CD4-positive, CD25-positive, alpha-beta regulatory T cell (primary cell): ENCODE data around the gene APMAP. TPM values are rescaled to one million over a fixed set of nuclear protein-coding genes. Genes with fewer than 3 reads are reported as not detected.
"Not testable (repeated sequence)": the region's sequence is repeated elsewhere in the genome, so short reads cannot be mapped to it uniquely, and the experiment has no call there.

ENCODE experiments used
- ATAC-seq, 2 donors: fragments of 150-1000 bp; cut with Tn5 transposase; one replicate each; pipeline ENCODE4 v1.10.0; 2021; ENCODE audit warnings: low read depth in 2 of 2, moderate number of reproducible peaks in 2 of 2, moderate library complexity in 1 of 2
- DNase-seq, 3 donors: peaks; one replicate each; pipeline versions ENCODE4 v3.0.0 to v3.0.0-alpha.2; 2012 to 2022; ENCODE audit warnings: mixed read lengths in 1 of 3
- H3K27ac ChIP-seq: one replicate; pipeline ENCODE4 v1.7.0; 2013; ENCODE audit warnings: mild to moderate bottlenecking, low read length; ENCODE audit not compliant: insufficient read depth, poor library complexity, severe bottlenecking
- H3K27me3 ChIP-seq: one replicate; pipeline ENCODE4 v1.7.0; 2013; ENCODE audit warnings: low read length; ENCODE audit not compliant: control insufficient read depth, insufficient read depth
- H3K36me3 ChIP-seq: one replicate; pipeline ENCODE4 v1.7.0; 2013; ENCODE audit warnings: mild to moderate bottlenecking, low read length, moderate library complexity; ENCODE audit not compliant: control insufficient read depth, insufficient read depth
- H3K4me1 ChIP-seq: 2 replicates; pipeline ENCODE4 v1.7.0; 2013; ENCODE audit warnings: mild to moderate bottlenecking, low read length; ENCODE audit not compliant: insufficient read depth, control insufficient read depth, poor library complexity, severe bottlenecking
- H3K4me3 ChIP-seq: one replicate; pipeline ENCODE4 v1.7.0; 2013; ENCODE audit warnings: low read depth, mild to moderate bottlenecking, low read length, moderate library complexity
- H3K9me3 ChIP-seq, 2 experiments: 1 replicate in 1 of 2; 2 replicates in 1 of 2; pipeline ENCODE4 v1.7.0; 2013; ENCODE audit warnings: low read length in 2 of 2, mild to moderate bottlenecking in 1 of 2, moderate library complexity in 1 of 2; ENCODE audit not compliant: control insufficient read depth in 2 of 2
- H3K27ac Mint-ChIP-seq, 3 donors: one replicate each; pipeline ENCODE4 v1.8.0; 2020 to 2022; ENCODE audit warnings: mild to moderate bottlenecking in 3 of 3, mixed read lengths in 3 of 3, moderate library complexity in 2 of 3
- H3K27me3 Mint-ChIP-seq: one replicate; pipeline ENCODE4 v1.8.0; 2022; ENCODE audit warnings: mild to moderate bottlenecking, mixed read lengths
- H3K36me3 Mint-ChIP-seq: one replicate; pipeline ENCODE4 v1.8.0; 2020; ENCODE audit warnings: mixed read lengths
- H3K4me1 Mint-ChIP-seq, 4 donors: one replicate each; pipeline ENCODE4 v1.8.0; 2020 to 2022; ENCODE audit warnings: mixed read lengths in 4 of 4, mild to moderate bottlenecking in 1 of 4
- H3K4me3 Mint-ChIP-seq, 4 donors: one replicate each; pipeline ENCODE4 v1.8.0; 2020 to 2022; ENCODE audit warnings: mild to moderate bottlenecking in 4 of 4, mixed read lengths in 4 of 4, moderate library complexity in 3 of 4
- H3K9me3 Mint-ChIP-seq, 7 donors: one replicate each; pipeline ENCODE4 v1.8.0; 2020 to 2022; ENCODE audit warnings: mixed read lengths in 7 of 7, mild to moderate bottlenecking in 3 of 7, moderate library complexity in 2 of 7
- polyA plus RNA-seq, 4 donors: library from polyadenylated mRNA; unstranded; fragments of 300-500 nt; fragmentation: Illumina TruSeq; gene quantifications; one replicate each; pipeline ENCODE4 v1.2.3, GENCODE V29; 2021
- total RNA-seq: library from RNA; stranded (reverse); gene quantifications from one replicate; pipeline ENCODE4 v1.2.3, GENCODE V29; 2022

APMAP gene
- total and polyA plus RNA-seq, 5 donors from 2014 or later: 28.2 to 83.2 (median 69.2) TPM

DNA sequence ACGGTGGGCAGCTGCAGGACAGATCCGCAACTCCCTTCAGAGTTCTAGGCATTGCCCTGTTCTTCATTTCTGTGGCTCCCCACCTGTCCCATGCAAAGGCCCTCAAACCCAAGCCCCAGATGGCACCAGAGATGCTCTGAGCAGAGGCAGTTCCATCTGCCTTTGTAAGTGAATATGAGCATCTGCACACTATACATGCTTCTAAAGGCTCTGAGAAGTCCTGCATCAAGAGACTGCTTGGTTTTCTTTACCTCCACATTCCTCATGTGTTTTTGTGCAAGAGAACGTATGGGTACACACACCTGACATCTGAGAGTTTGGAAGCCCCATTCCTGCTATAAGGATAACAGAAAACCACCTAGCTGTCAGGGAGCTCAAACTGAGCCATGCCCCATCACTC lies 57.8 kb downstream of the APMAP start:
- H3K27ac Mint-ChIP-seq: peak overlapping the region in 2 of 3 donors; percentile 20 to 74
- H3K27ac ChIP-seq: no peak overlapping the region

DNA sequence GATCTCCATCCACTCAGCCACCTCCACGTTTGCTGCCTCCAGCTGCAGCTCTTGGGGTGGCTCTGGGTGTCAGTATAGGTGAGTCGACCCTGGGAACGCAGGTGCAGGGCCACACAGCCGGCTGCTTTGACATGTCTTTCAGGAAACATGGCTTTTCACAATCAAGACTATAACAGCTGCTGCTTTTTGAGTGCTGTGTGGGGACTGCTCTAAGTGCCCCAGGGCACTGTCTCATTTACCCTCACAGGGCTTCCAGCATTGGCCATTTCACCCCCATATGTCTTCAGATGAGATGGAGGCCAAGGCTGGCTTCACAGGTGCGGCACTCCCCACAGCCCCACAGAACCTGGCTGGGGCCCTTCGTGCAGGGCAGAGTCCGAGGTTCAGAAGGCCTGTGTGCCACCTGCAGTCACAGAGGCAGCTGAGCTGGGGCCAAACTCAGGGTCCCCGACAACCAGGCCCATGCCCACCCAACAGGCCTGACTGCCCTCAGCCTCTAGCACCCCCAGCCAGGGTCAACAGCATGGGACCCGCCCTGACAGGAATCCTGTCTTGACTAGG lies 58.4 kb downstream of the APMAP start:
- DNase-seq (no peak), ATAC-seq (no peak)
- Histone ChIP-seq H3K4me1 (peaks cover 21% of the 10 kb centered on the region), H3K36me3 (no peaks in the 10 kb centered on the region), H3K9me3 (no peaks in the 10 kb centered on the region), H3K4me3 (no peak overlapping the region), H3K27me3 (no peaks in the 10 kb centered on the region), H3K27ac (no peak overlapping the region)
- H3K4me1 Mint-ChIP-seq: peaks cover 12 to 36% (median 28%) of the 10 kb centered on the region in 4 donors
- peaks cover 0 to 2% (median 0%) of the 10 kb centered on the region in 7 donors for H3K9me3 Mint-ChIP-seq
- H3K36me3 Mint-ChIP-seq: no peaks in the 10 kb centered on the region
- H3K27me3 Mint-ChIP-seq: no peaks in the 10 kb centered on the region
- H3K27ac Mint-ChIP-seq: no peak overlapping the region
- H3K4me3 Mint-ChIP-seq: no peak overlapping the region

More for the DNA sequence above, 57.8 kb downstream of the APMAP start:
- Histone ChIP-seq H3K4me3 (no peak overlapping the region), H3K36me3 (no peaks in the 10 kb centered on the region), H3K4me1 (peaks cover 21% of the 10 kb centered on the region), H3K27me3 (no peaks in the 10 kb centered on the region), H3K9me3 (no peaks in the 10 kb centered on the region)
- Mint-ChIP-seq H3K27me3 (no peaks in the 10 kb centered on the region), H3K36me3 (no peaks in the 10 kb centered on the region), H3K4me3 (no peak overlapping the region), H3K4me1 (peaks cover 12 to 36% (median 28%) of the 10 kb centered on the region in 4 donors), H3K9me3 (peaks cover 0 to 2% (median 0%) of the 10 kb centered on the region in 7 donors)
- DNase-seq (no peak), ATAC-seq (no peak)

- Histone ChIP-seq H3K36me3 (no peaks in the 10 kb centered on the region), H3K27ac (no peak overlapping the region), H3K27me3 (no peaks in the 10 kb centered on the region), H3K4me1 (peaks cover 21% of the 10 kb centered on the region), H3K9me3 (no peaks in the 10 kb centered on the region), H3K4me3 (no peak overlapping the region)
- peaks cover 0 to 2% (median 0%) of the 10 kb centered on the region in 7 donors for H3K9me3 Mint-ChIP-seq
- DNase-seq (no peak), ATAC-seq (no peak)
- H3K4me3 Mint-ChIP-seq: no peak overlapping the region
- H3K27me3 Mint-ChIP-seq: no peaks in the 10 kb centered on the region
- H3K36me3 Mint-ChIP-seq: no peaks in the 10 kb centered on the region
- peak overlapping the region in 2 of 3 donors; percentile 5 to 36 for H3K27ac Mint-ChIP-seq
- peaks cover 12 to 35% (median 28%) of the 10 kb centered on the region in 4 donors for H3K4me1 Mint-ChIP-seq
These were observed 59.2 kb downstream of the APMAP start for GRCh38 chr20:24933266-24933908.

- not testable (repeated sequence) for H3K36me3 ChIP-seq, H3K27ac ChIP-seq, H3K36me3 Mint-ChIP-seq, H3K9me3 ChIP-seq, H3K27me3 Mint-ChIP-seq, H3K9me3 Mint-ChIP-seq, ATAC-seq, H3K27me3 ChIP-seq
- DNase-seq: peak in 1 of 3 donors; percentile 25
- peak overlapping the region; percentile 61 for H3K4me3 ChIP-seq
- Mint-ChIP-seq H3K27ac (peak overlapping the region; percentile 37 to 89 (median 80)), H3K4me1 (peaks cover 12 to 32% (median 28%) of the 10 kb centered on the region in 4 donors), H3K4me3 (peak overlapping the region in 3 of 4 donors; percentile 9 to 28 (median 13))
- peaks cover 21% of the 10 kb centered on the region for H3K4me1 ChIP-seq
These were observed 60.7 kb downstream of the APMAP start for GRCh38 chr20:24931893-24932292.

DNA sequence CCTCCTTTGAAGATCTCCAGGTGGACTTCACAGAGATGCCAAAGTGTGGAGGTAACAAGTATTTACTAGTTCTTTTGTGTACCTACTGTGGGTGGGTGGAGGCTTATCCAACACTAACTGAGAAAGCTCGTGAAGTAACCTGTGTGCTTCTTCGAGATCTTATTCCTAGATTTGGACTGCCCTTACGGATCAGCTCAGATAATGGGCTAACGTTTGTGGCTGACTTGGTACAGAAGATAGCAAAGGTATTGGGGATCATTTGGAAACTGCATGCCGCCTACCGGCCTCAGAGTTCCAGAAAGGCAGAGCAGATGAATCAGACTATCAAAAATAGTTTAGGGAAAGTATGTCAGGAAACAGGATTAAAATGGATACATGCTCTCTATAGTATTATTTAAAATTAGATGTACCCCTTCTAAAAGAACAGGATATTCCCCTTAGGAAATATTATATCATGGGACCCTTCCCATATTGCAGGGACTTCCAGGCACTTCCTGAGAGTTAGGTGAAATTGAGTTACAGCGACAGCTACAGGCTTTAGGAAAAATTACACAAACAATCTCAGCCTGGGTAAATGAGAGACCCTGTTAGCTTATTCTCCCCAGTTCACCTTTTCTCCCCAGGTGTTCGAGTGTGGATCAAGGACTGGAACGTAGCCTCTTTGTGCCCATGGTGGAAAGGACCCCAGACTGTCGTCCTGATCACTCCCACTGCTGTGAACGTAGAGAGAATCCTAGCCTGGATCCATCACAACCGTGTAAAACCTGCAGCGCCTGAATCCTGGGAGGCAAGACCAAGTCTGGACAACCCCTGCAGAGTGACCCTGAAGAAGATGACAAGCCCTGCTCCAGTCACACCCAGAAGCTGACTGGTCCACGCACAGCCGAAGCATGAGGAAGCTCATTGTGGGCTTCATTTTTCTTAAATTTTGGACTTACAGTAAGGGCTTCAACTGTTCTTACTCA lies 61.5 kb downstream of the APMAP start:
- not testable (repeated sequence) for H3K9me3 ChIP-seq, H3K27me3 ChIP-seq, H3K36me3 ChIP-seq, H3K9me3 Mint-ChIP-seq, H3K27me3 Mint-ChIP-seq, H3K27ac ChIP-seq, DNase-seq, H3K36me3 Mint-ChIP-seq, ATAC-seq
- Mint-ChIP-seq H3K4me3 (peak overlapping the region in 3 of 4 donors; percentile 13 to 50 (median 19)), H3K4me1 (peaks cover 12 to 32% (median 28%) of the 10 kb centered on the region in 4 donors), H3K27ac (peak overlapping the region; percentile 76 to 89 (median 80))
- Histone ChIP-seq H3K4me1 (peaks cover 21% of the 10 kb centered on the region), H3K4me3 (peak overlapping the region; percentile 61)

GRCh38 chr20:24929867-24930723 lies 62.5 kb downstream of the APMAP start:
- not testable (repeated sequence) for ATAC-seq, H3K9me3 Mint-ChIP-seq, H3K27me3 ChIP-seq, H3K36me3 ChIP-seq, H3K36me3 Mint-ChIP-seq, DNase-seq, H3K4me3 Mint-ChIP-seq, H3K9me3 ChIP-seq, H3K4me3 ChIP-seq, H3K27me3 Mint-ChIP-seq, H3K27ac ChIP-seq
- H3K4me1 ChIP-seq: peaks cover 21% of the 10 kb centered on the region
- Mint-ChIP-seq H3K4me1 (peaks cover 12 to 32% (median 28%) of the 10 kb centered on the region in 4 donors), H3K27ac (peak overlapping the region in 2 of 3 donors; percentile 76 to 80)

- H3K9me3 ChIP-seq, H3K27me3 ChIP-seq, H3K36me3 ChIP-seq, DNase-seq, H3K27me3 Mint-ChIP-seq, H3K36me3 Mint-ChIP-seq, H3K4me3 ChIP-seq, H3K27ac ChIP-seq, H3K9me3 Mint-ChIP-seq, ATAC-seq: not testable (repeated sequence)
- H3K4me1 ChIP-seq: peaks cover 21% of the 10 kb centered on the region
- peaks cover 12 to 32% (median 28%) of the 10 kb centered on the region in 4 donors for H3K4me1 Mint-ChIP-seq
- peak overlapping the region in 1 of 3 donors; percentile 80 for H3K27ac Mint-ChIP-seq
- peak overlapping the region in 1 of 4 donors; percentile 19 for H3K4me3 Mint-ChIP-seq
These were observed 63.3 kb downstream of the APMAP start for GRCh38 chr20:24929259-24929658.
